ENCODE measurements around the gene ZCCHC17.
A peak's percentile ranks its signal among the peaks of the same experiment; 100 is the strongest.

ZCCHC17 gene

DNA sequence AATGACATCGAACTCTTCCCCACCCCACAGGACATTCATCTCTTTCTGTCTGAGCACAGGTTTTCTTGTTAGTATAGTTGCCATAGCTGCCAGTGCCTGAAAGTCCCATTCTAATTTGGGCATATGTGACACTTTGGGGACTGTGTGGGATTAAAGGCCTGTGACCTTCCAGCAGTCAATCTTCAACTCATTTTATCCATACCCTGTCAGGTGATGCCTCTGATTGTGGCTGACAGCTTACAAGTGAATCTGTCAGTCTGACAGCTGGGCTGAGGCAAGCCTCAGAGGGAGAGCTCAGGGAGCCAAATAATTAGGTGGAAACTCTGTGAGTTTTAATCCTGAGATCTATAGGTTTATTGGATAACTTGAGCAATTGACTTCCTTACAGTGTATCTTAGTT is 29.6 kb downstream of the ZCCHC17 start:
- H3K27ac Mint-ChIP-seq = peak overlapping the region in 2 of 3 experiments; percentile 30 to 39
- H3K36me3 Mint-ChIP-seq (ENCODE audit: low read depth) = peaks cover 15% of the 10 kb centered on the region
- TF ChIP-seq, protein P1, sequence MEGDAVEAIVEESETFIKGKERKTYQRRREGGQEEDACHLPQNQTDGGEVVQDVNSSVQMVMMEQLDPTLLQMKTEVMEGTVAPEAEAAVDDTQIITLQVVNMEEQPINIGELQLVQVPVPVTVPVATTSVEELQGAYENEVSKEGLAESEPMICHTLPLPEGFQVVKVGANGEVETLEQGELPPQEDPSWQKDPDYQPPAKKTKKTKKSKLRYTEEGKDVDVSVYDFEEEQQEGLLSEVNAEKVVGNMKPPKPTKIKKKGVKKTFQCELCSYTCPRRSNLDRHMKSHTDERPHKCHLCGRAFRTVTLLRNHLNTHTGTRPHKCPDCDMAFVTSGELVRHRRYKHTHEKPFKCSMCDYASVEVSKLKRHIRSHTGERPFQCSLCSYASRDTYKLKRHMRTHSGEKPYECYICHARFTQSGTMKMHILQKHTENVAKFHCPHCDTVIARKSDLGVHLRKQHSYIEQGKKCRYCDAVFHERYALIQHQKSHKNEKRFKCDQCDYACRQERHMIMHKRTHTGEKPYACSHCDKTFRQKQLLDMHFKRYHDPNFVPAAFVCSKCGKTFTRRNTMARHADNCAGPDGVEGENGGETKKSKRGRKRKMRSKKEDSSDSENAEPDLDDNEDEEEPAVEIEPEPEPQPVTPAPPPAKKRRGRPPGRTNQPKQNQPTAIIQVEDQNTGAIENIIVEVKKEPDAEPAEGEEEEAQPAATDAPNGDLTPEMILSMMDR (IDR thresholded peaks at IDR 0.05; ENCODE audit: unreplicated experiment in 3 of 3) = no peak
- H3K27me3 Mint-ChIP-seq (ENCODE audit: low read depth) = no peaks in the 10 kb centered on the region
- no peaks in the 10 kb centered on the region for H3K4me1 Mint-ChIP-seq
- H3K4me3 Mint-ChIP-seq = no peak overlapping the region
- no peaks in the 10 kb centered on the region for H3K9me3 Mint-ChIP-seq

DNA sequence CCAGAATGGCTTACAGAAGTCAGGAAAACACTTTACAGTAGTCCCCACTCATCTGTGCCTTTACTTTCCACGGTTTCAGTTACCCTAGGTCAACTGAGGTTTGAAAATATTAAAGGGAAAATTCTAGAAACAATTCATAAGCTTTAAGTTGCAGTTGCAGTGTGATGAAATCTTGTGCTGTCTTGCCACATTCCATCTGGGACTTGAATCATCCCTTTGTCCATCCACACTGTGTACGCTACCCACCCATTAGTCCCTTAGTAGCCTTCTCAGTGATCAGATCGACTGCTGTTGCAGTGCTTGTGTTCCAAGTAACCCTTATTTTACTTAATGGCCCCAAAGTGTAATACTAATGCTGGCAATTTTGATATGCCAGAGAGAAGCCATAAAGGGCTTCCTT is 30.5 kb downstream of the ZCCHC17 start:
- H3K36me3 Mint-ChIP-seq (ENCODE audit: low read depth) = peaks cover 15% of the 10 kb centered on the region
- H3K4me1 Mint-ChIP-seq = no peaks in the 10 kb centered on the region
- H3K27me3 Mint-ChIP-seq (ENCODE audit: low read depth) = no peaks in the 10 kb centered on the region
- TF ChIP-seq, protein P1 (IDR thresholded peaks at IDR 0.05; ENCODE audit: unreplicated experiment in 3 of 3) = no peak
- no peaks in the 10 kb centered on the region for H3K9me3 Mint-ChIP-seq
- H3K27ac Mint-ChIP-seq = no peak overlapping the region
- no peak overlapping the region for H3K4me3 Mint-ChIP-seq

DNA sequence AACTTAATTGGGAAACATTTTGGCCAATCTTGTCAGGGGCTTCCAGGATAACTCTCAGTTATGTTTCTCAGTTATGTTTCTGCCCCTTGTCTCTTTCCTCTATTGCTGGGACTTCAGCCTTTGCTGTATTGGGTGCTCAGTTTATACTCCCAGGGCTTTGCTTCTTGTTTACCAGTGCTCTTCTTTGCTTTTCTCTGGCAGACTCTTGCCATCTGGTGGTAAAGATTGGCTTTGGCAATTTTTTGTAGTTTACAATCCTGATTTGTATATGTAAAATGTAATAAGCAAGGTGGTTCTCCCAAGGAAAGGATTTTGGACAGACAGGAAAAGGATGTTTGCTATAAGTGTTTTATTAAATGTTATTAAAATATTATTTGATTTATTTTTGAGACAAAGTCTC is 38.2 kb downstream of the ZCCHC17 start:
- Mint-ChIP-seq H3K9me3 (no peaks in the 10 kb centered on the region), H3K27me3 (ENCODE audit: low read depth) (no peaks in the 10 kb centered on the region), H3K4me1 (no peaks in the 10 kb centered on the region), H3K36me3 (ENCODE audit: low read depth) (peaks cover 41% of the 10 kb centered on the region), H3K4me3 (no peak overlapping the region), H3K27ac (no peak overlapping the region)
- TF ChIP-seq, protein P1 (IDR thresholded peaks at IDR 0.05; ENCODE audit: unreplicated experiment in 3 of 3) = peak in 2 of 3 experiments; percentile 40 to 52

DNA sequence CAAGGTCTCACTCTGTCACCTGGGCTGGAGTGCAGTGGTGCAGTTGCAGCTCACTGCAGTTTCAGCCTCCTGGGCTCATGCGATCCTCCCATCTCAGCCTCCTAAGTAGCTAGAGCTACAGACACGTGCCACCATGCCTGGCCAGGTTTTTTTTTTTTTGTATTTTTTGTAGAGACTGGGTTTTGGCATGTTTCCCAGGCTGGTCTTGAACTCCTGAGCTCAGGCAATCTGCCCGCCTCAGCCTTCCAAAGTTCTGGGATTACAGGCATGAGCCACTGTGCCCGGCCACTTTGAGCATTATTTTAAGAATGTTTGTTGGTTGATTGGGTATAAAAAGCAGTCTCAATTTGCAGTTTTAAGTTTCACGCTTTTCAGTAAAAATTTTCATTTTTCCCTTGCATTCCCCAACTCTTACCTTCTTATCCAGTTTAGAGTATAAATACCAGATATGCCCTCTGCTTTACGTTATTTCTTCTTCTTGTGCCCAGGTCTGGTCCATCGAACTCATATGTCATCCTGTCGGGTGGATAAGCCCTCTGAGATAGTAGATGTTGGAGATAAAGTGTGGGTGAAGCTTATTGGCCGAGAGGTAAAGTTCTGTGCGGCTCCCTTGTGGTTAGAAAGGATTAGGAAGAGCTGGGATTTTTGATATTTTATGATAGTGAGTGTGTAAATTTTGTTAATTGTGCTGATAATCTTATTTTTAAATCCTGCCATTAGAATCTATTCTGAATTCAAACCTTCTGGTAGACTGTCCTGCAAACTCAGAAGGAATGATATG is 40.0 kb downstream of the ZCCHC17 start:
- no peaks in the 10 kb centered on the region for H3K27me3 Mint-ChIP-seq (ENCODE audit: low read depth)
- no peaks in the 10 kb centered on the region for H3K4me1 Mint-ChIP-seq
- no peak overlapping the region for H3K27ac Mint-ChIP-seq
- TF ChIP-seq, protein P1 (IDR thresholded peaks at IDR 0.05; ENCODE audit: unreplicated experiment in 3 of 3) = no peak
- H3K36me3 Mint-ChIP-seq (ENCODE audit: low read depth) = peaks cover 30% of the 10 kb centered on the region
- H3K4me3 Mint-ChIP-seq = no peak overlapping the region
- H3K9me3 Mint-ChIP-seq = no peaks in the 10 kb centered on the region

DNA sequence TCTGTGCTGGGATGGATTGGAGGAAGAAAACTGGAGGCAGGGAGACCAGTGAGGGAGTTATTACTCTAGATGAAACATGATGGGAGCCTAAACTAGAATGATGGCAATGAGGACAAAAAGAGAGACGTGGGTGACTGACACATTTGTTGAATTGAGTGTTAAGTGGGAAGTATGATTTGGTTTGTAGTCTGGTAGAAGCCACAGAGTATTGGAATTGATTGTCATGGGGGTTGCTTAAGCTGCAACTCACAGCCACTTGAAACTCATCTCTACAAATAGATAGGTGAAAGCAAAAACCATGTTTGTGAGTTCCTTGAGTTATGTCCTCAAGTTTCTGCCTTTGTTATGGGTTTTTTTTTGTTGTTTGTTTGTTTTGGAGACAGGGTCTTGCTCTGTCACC is 47.7 kb downstream of the ZCCHC17 start:
- peaks cover 6% of the 10 kb centered on the region for H3K4me1 Mint-ChIP-seq
- peaks cover 41% of the 10 kb centered on the region for H3K36me3 Mint-ChIP-seq (ENCODE audit: low read depth)
- TF ChIP-seq, protein P1 (IDR thresholded peaks at IDR 0.05; ENCODE audit: unreplicated experiment in 3 of 3) = no peak
- H3K9me3 Mint-ChIP-seq = no peaks in the 10 kb centered on the region
- no peaks in the 10 kb centered on the region for H3K27me3 Mint-ChIP-seq (ENCODE audit: low read depth)
- no peak overlapping the region for H3K27ac Mint-ChIP-seq
- no peak overlapping the region for H3K4me3 Mint-ChIP-seq

DNA sequence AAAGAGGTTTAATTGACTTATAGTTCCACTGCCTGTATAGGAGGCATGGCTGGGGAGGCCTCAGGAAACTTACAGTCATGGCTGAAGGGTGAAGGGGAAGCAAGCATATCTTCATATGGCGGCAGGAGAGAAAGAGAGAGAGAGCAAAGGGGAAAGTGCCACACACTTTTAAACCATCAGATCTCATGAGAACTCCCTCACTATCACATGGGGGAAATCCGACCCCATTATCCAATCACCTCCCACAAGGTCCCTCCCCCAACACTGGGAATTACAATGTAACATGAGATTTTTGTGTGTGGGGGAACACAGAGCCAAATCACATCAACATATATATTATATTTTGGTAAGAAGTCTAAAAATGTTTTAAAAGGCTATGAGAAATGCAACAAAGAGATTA is 48.8 kb downstream of the ZCCHC17 start:
- Mint-ChIP-seq H3K27me3 (ENCODE audit: low read depth) (no peaks in the 10 kb centered on the region), H3K9me3 (no peaks in the 10 kb centered on the region), H3K4me1 (peaks cover 6% of the 10 kb centered on the region), H3K27ac (peak overlapping the region; percentile 15 to 39 (median 28)), H3K36me3 (ENCODE audit: low read depth) (peaks cover 44% of the 10 kb centered on the region), H3K4me3 (no peak overlapping the region)
- TF ChIP-seq, protein P1 (IDR thresholded peaks at IDR 0.05; ENCODE audit: unreplicated experiment in 3 of 3) = no peak

Measured in nephron (organoid).